ENCODE measurements around the gene DOCK9.

DNA sequence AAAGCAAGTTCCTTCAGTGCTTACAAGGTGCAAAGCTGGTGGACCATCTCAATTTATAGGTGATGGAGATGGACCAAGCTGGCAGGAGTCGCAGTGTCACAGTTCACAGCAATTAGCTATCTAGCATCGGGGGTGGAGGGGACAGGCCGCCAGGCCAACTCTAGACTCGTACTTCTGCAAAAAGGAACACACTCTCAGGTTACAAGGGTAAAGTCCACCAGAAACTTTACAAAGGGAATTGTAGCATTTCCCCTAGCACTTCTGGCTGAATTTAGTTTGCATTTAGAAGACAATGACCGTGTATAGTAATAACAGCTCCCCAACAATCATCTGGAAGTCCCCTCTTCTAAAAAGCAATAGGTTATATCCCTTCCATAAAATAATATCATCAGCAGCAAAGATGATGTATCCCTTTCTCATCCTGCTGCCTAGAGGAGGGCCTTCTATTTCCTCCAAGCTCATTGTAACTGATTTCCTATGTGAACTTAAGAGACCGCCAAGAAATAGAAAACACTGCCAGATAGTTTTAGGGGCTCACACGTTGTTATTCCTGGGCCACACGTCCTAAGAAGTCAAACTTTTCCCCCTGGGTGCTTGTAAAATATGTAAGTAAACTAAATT, 8.5 kb upstream of the DOCK9 start:
- TF ChIP-seq POLR2A (IDR thresholded peaks at IDR 0.05) = no peak
- no peak for TF ChIP-seq CTCF (IDR thresholded peaks at IDR 0.05 in 4 of 5, conservative IDR thresholded peaks at IDR 0.05 in 1 of 5)

Measured in gastrocnemius medialis (tissue), 4 donors.